Activated CD4-positive, alpha-beta T cell treated with anti-CD3 and anti-CD28 coated beads for 1 hour (primary cell): Measurements from ENCODE around the gene PARP3.
A peak's percentile ranks its signal among the peaks of the same experiment; 100 is the strongest.
"Not testable (repeated sequence)": the region's sequence is repeated elsewhere in the genome, so short reads cannot be mapped to it uniquely, and the experiment has no call there.

ENCODE experiments used
- DNase-seq: peaks from one replicate; pipeline ENCODE4 v3.0.0-alpha.2; 2020

The PARP3 gene

GRCh38 chr3:51941798-51942602, at the start of gene PARP3, which contains the start of gene RRP9:
Gene PARP3 (plus strand): TSS chr3:51942363. CDS start chr3:51943356, 993 bp downstream.
Gene RRP9 (minus strand): TSS chr3:51941904. CDS start chr3:51941867, 37 bp downstream.
- peak; percentile 99 for DNase-seq

- no peak for DNase-seq
Measured at GRCh38 chr3:51894391-51894790, 47.8 kb upstream of the PARP3 start.

GRCh38 chr3:51894939-51895338, 47.2 kb upstream of the PARP3 start:
- DNase-seq, result no peak

GRCh38 chr3:51896607-51897305, 45.4 kb upstream of the PARP3 start:
- DNase-seq, result no peak

GRCh38 chr3:51897391-51897790, 44.8 kb upstream of the PARP3 start:
- no peak for DNase-seq

GRCh38 chr3:51900043-51900442, 42.1 kb upstream of the PARP3 start:
- DNase-seq, result not testable (repeated sequence)

GRCh38 chr3:51902361-51902760, 39.8 kb upstream of the PARP3 start:
- DNase-seq, result not testable (repeated sequence)

- no peak for DNase-seq
Measured at GRCh38 chr3:51904034-51904823, 37.9 kb upstream of the PARP3 start.

GRCh38 chr3:51908026-51908425, 34.1 kb upstream of the PARP3 start:
- DNase-seq, result no peak

- no peak for DNase-seq
Measured at GRCh38 chr3:51916418-51916817, 25.7 kb upstream of the PARP3 start.

GRCh38 chr3:51921081-51921578, 21.0 kb upstream of the PARP3 start:
- DNase-seq, result no peak

GRCh38 chr3:51927061-51927977, 14.8 kb upstream of the PARP3 start:
- DNase-seq, result no peak

- no peak for DNase-seq
Measured at GRCh38 chr3:51928438-51928837, 13.7 kb upstream of the PARP3 start.

GRCh38 chr3:51928981-51929380, 13.2 kb upstream of the PARP3 start:
- DNase-seq, result not testable (repeated sequence)

- DNase-seq, result no peak
Measured at GRCh38 chr3:51929420-51930003, 12.7 kb upstream of the PARP3 start.

- no peak for DNase-seq
Measured at GRCh38 chr3:51930439-51930838, 11.7 kb upstream of the PARP3 start.

GRCh38 chr3:51931756-51932155, 10.4 kb upstream of the PARP3 start:
- DNase-seq, result no peak

GRCh38 chr3:51932471-51933370, 9.4 kb upstream of the PARP3 start:
- no peak for DNase-seq

- no peak for DNase-seq
Measured at GRCh38 chr3:51933471-51934138, 8.6 kb upstream of the PARP3 start.
